GM12878 (cell line): ENCODE results near the gene VAV2. TPM values are rescaled to one million over a fixed set of nuclear protein-coding genes. Genes with fewer than 3 reads are reported as not detected.

ENCODE experiments used
- ATAC-seq: fragments of 200-7000 bp; cut with Tn5 transposase; 3 replicates; pipeline ENCODE4 v1.9.1; 2020; ENCODE audit warnings: mild to moderate bottlenecking, moderate library complexity
- BruUV-seq: library from RNA; stranded (reverse); fragments of 400-500 nt; replicated peaks from 2 replicates; lab custom pipeline; 2021; lab: Mats Ljungman, UMichigan
- CTCF ChIA-PET: fragments of 300-600 bp; sonication (Branson Sonifier 250); formaldehyde crosslinking; extraction: SDS; loops from one replicate; lab custom pipeline; 2021; ENCODE audit warnings: inconsistent platforms; lab: Yijun Ruan, JAX
- POLR2A ChIA-PET: fragments of 350-600 bp; formaldehyde crosslinking; extraction: SDS; loops from one replicate; lab custom pipeline; 2021; ENCODE audit warnings: inconsistent platforms; lab: Charles Lee
- RAD21 ChIA-PET: fragments of 300-600 bp; sonication (Branson Sonifier 250); formaldehyde crosslinking; loops from one replicate; lab custom pipeline; 2023; ENCODE audit warnings: antibody characterized with exemption; ENCODE audit not compliant: unreplicated experiment; lab: Charles Lee
- SMC1A ChIA-PET: fragments of 300-600 bp; sonication (Branson Sonifier 250); formaldehyde crosslinking; loops from one replicate; lab custom pipeline; 2023; ENCODE audit not compliant: unreplicated experiment, uncharacterized antibody; lab: Charles Lee
- DNase-seq: peaks from one replicate; pipeline ENCODE4 v3.0.0-alpha.2; 2011; ENCODE audit warnings: low read depth, low spot score
- FAIRE-seq: peaks from 3 replicates; lab custom pipeline; 2011; peaks lifted over from hg19 to GRCh38; lab: Jason Lieb, UNC
- H2AFZ ChIP-seq: 2 replicates; pipeline ENCODE4 v1.6.0; 2011; ENCODE audit warnings: low read depth, low read length, control low read depth; ENCODE audit not compliant: control insufficient read depth
- H3K27ac ChIP-seq: 2 replicates; pipeline ENCODE4 v1.5.1; 2011; ENCODE audit warnings: control low read depth; ENCODE audit not compliant: control insufficient read depth, insufficient read depth
- H3K27me3 ChIP-seq, 2 experiments: replicated peaks in 1 of 2; 2 replicates each; pipeline versions ENCODE4 v1.6.0 to v1.6.1; 2011; ENCODE audit warnings: low read length in 1 of 2; ENCODE audit not compliant: control insufficient read depth in 2 of 2, insufficient read depth in 2 of 2
- H3K36me3 ChIP-seq, 2 experiments: 2 replicates each; pipeline ENCODE4 v1.5.1; 2011; ENCODE audit warnings: low read length in 1 of 2; ENCODE audit not compliant: control insufficient read depth in 2 of 2, insufficient read depth in 2 of 2
- H3K4me1 ChIP-seq: 2 replicates; pipeline ENCODE4 v1.6.1; 2011; ENCODE audit warnings: mild to moderate bottlenecking, low read length, moderate library complexity, mixed read lengths; ENCODE audit not compliant: control insufficient read depth, insufficient read depth
- H3K4me2 ChIP-seq: 2 replicates; pipeline ENCODE4 v1.6.0; 2011; ENCODE audit warnings: control low read depth; ENCODE audit not compliant: control insufficient read depth, insufficient read depth
- H3K4me3 ChIP-seq: fragments of 200-600 bp; sonication (generic); 2 replicates; pipeline ENCODE4 v1.5.1; 2016
- H3K79me2 ChIP-seq: 2 replicates; pipeline ENCODE4 v1.6.0; 2011; ENCODE audit warnings: low read length; ENCODE audit not compliant: control insufficient read depth, insufficient read depth
- H3K9ac ChIP-seq: 2 replicates; pipeline ENCODE4 v1.8.0; 2011; ENCODE audit warnings: low read length, control low read depth, mixed read lengths; ENCODE audit not compliant: control insufficient read depth, insufficient read depth
- H3K9me3 ChIP-seq: replicated peaks from 3 replicates; pipeline ENCODE4 v1.5.1; 2011; ENCODE audit warnings: mild to moderate bottlenecking, low read length; ENCODE audit not compliant: control insufficient read depth, insufficient read depth
- H4K20me1 ChIP-seq: 2 replicates; pipeline ENCODE4 v1.6.0; 2011; ENCODE audit not compliant: control insufficient read depth, insufficient read depth
- CHD4 ChIP-seq: fragments of 200-600 bp; sonication (generic); IDR thresholded peaks from 2 replicates; pipeline ENCODE4 v1.6.1; 2016; ENCODE audit warnings: mild to moderate bottlenecking
- HDGF ChIP-seq: fragments of 450-650 bp; IDR thresholded peaks from 2 replicates; pipeline ENCODE4 v1.6.1; 2016; ENCODE audit warnings: antibody characterized with exemption
- JUND ChIP-seq: IDR thresholded peaks from 2 replicates; pipeline ENCODE4 v1.6.1; 2012; ENCODE audit warnings: low read depth, mild to moderate bottlenecking, low read length, improper control_type of control experiment, moderate library complexity
- MEF2A ChIP-seq: IDR thresholded peaks from 2 replicates; pipeline ENCODE4 v1.6.1; 2011; ENCODE audit warnings: low read depth, mild to moderate bottlenecking, low read length, moderate library complexity; ENCODE audit not compliant: insufficient read depth
- MYB ChIP-seq: fragments of 150-350 bp; IDR thresholded peaks from 2 replicates; pipeline ENCODE4 v1.6.1; 2014; ENCODE audit warnings: mild to moderate bottlenecking, low read depth, low read length, borderline replicate concordance
- NBN ChIP-seq: fragments of 450-650 bp; IDR thresholded peaks from 2 replicates; pipeline ENCODE4 v1.6.1; 2016
- NRF1 ChIP-seq: conservative IDR thresholded peaks from 2 replicates; pipeline ENCODE4 v1.6.1; 2011; ENCODE audit warnings: mild to moderate bottlenecking, low read depth, low read length, improper control_type of control experiment
- PAX8 ChIP-seq: fragments of 450-650 bp; IDR thresholded peaks from 2 replicates; pipeline ENCODE4 v1.6.1; 2017; ENCODE audit warnings: mild to moderate bottlenecking, moderate library complexity
- RAD21 ChIP-seq: IDR thresholded peaks from 2 replicates; pipeline ENCODE4 v1.6.1; 2011; ENCODE audit warnings: mild to moderate bottlenecking, low read depth, low read length, moderate library complexity; ENCODE audit not compliant: insufficient read depth
- SIN3A ChIP-seq: IDR thresholded peaks from 2 replicates; pipeline ENCODE4 v1.6.1; 2012; ENCODE audit warnings: low read depth, low read length, improper control_type of control experiment
- SREBF2 ChIP-seq: IDR thresholded peaks from 2 replicates; pipeline ENCODE4 v1.6.1; 2012; ENCODE audit warnings: mild to moderate bottlenecking, low read length
- YBX1 ChIP-seq: fragments of 450-650 bp; IDR thresholded peaks from 2 replicates; pipeline ENCODE4 v1.6.1; 2016; ENCODE audit warnings: antibody characterized with exemption
- ZSCAN29 ChIP-seq: fragments of 450-650 bp; IDR thresholded peaks from 2 replicates; pipeline ENCODE4 v1.6.1; 2017; ENCODE audit warnings: mild to moderate bottlenecking, moderate library complexity
- WGBS: methylation state at CpG from one replicate; pipeline ENCODE4 v1.1.6; 2016; ENCODE audit warnings: low lambda C conversion rate; ENCODE audit not compliant: insufficient replicate concordance, insufficient coverage; ENCODE audit errors: missing lambda C conversion rate; 5-methylcytosine and 5-hydroxymethylcytosine counted together
- in situ Hi-C: fragments of 300-500 bp; cut with MboI; formaldehyde crosslinking; loops from 9 replicates; pipeline ENCODE4 v1.14.3; 2018; ENCODE audit warnings: mixed read lengths
- intact Hi-C: fragments of 100-400 bp; cut with micrococcal nuclease; formaldehyde crosslinking; loops from one replicate; pipeline ENCODE4 v1.14.2; 2022; ENCODE audit not compliant: unreplicated experiment
- polyA plus RNA-seq, 11 experiments: library from polyadenylated mRNA; depleted of rRNA in 4 of 11; unstranded in 6 of 11; stranded (reverse) in 5 of 11; fragments of >200 nt; fragmentation: Nextera tagmentation in 4 of 11; fragmentation: Illumina TruSeq in 1 of 11; extraction: Ambion mirVana in 4 of 11; extraction: Trizol in 1 of 11; gene quantifications; 1 replicate in 1 of 11; 2 replicates in 10 of 11; pipeline versions ENCODE4 v1.2.1 to v1.2.3, GENCODE V29; 2011 to 2016; ENCODE audit warnings: inconsistent platforms in 2 of 11, missing spikeins in 2 of 11, low read depth in 1 of 11
- total RNA-seq, 4 experiments: library from RNA; depleted of rRNA in 3 of 4; stranded (reverse); fragments of >200 nt in 3 of 4; fragmentation: Illumina TruSeq in 1 of 4; extraction: Trizol in 1 of 4; gene quantifications; 2 replicates each; pipeline versions ENCODE4 v1.2.1 to v1.2.3, GENCODE V29; 2013 to 2021
- TF ChIP-seq, protein P1 (sequence below): fragments of 150-350 bp; IDR thresholded peaks from 2 replicates; pipeline ENCODE4 v1.6.1; 2014; ENCODE audit warnings: mild to moderate bottlenecking, low read depth, low read length

The VAV2 gene
- total and polyA plus RNA-seq, 10 of the 15 experiments (the other 5 are each of a cell fraction or from before 2014, with no cell fraction given) = 0.13 to 43.9 (median 16.9) TPM

DNA sequence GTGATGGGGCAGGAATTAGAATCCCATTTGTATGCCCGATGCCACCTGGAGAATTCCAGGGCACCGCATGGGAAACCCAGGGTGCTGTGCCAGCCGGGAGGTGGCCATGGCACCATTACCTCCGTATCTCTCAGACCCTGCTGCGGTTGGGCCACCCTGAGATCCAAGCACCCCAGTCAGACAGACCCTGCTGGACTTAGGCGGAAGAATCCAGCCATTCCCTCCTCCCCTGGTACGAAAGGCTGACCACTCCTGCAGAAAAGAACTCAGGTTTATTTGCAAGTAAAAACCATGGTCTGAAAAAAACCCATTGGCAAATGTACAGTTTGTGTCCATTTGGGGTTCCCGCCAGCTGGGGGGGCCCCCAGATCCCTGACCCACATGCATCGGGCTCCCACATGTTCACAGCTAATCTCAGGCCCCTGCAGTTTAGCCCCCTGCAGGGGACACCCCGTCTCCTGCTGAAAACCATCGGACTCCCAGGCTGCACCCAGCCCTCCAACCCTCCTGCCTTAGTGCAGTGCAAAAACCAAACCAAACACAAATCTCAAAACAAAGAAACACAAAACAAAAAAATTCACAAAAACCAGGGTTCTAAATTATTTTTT is 230.4 kb downstream of the VAV2 start:
- TF ChIP-seq SREBF2 (no peak), SIN3A (no peak), MYB (no peak), NRF1 (no peak), JUND (no peak), RAD21 (no peak), MEF2A (no peak), ZSCAN29 (no peak), NBN (no peak), YBX1 (no peak), HDGF (no peak), PAX8 (no peak), CHD4 (no peak)
- TF ChIP-seq, protein P1, sequence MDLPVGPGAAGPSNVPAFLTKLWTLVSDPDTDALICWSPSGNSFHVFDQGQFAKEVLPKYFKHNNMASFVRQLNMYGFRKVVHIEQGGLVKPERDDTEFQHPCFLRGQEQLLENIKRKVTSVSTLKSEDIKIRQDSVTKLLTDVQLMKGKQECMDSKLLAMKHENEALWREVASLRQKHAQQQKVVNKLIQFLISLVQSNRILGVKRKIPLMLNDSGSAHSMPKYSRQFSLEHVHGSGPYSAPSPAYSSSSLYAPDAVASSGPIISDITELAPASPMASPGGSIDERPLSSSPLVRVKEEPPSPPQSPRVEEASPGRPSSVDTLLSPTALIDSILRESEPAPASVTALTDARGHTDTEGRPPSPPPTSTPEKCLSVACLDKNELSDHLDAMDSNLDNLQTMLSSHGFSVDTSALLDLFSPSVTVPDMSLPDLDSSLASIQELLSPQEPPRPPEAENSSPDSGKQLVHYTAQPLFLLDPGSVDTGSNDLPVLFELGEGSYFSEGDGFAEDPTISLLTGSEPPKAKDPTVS = no peak
- ChIA-PET CTCF (no interaction called here), SMC1A (no interaction called here), RAD21 (no interaction called here), POLR2A (no interaction called here)
- no peaks in the 10 kb centered on the region for H3K4me1 ChIP-seq
- intact Hi-C loops (no loop called here), in situ Hi-C loops (no loop called here)
- peaks cover 3 to 8% of the 10 kb centered on the region in 2 experiments for H3K36me3 ChIP-seq
- no peak overlapping the region for H3K4me3 ChIP-seq
- no peak for ATAC-seq
- no peak overlapping the region for H2AFZ ChIP-seq
- H3K79me2 ChIP-seq = no peaks in the 10 kb centered on the region
- no peaks in the 10 kb centered on the region for H3K9me3 ChIP-seq
- H4K20me1 ChIP-seq = no peaks in the 10 kb centered on the region
- H3K4me2 ChIP-seq = no peak overlapping the region
- no peak for FAIRE-seq
- WGBS = 66% methylated on average over 11 of the region's 11 CpGs
- no peak for DNase-seq
- no TSS peak for BruUV-seq
- H3K9ac ChIP-seq = no peak overlapping the region
- H3K27me3 ChIP-seq = no peaks in the 10 kb centered on the region
- no peak overlapping the region for H3K27ac ChIP-seq
